ENCODE results near the gene PCDH17.
A peak's percentile ranks its signal among the peaks of the same experiment; 100 is the strongest.

The PCDH17 gene

DNA sequence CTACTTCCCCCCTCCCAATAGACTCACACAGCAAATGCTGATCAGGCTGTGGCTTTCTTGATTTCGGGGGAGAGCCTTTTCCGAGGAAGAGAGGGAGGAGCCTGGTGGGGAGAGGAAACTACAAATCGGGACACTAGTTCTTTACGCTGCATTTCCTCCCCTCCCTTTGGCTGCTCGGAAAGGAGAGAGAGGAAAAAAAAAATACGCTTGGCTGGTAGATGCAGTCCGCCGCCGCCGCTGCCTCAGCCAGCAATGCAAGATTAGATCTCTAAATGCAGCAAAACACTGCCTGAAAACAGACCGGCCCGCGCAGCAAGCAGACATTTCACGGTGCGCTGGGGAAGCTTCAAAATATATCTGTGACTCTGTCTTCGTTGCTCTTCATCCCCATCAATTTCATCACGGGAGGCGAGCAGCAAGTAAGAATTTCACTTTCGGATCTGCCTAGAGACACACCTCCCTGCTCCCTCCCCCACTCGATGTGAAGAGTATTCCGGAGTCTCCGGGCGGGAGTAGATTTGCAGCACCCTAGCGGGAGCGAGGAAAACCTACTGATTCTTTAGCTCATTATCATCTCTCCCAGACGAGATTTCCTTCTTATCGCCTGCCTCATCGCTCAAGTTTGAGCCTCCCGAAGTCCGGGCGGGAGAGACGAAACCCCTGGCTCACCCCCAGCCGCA, at the start of gene PCDH17:
Gene PCDH17 (plus strand): TSS at position 149 of the 680 bp plus-strand sequence. CDS start 803 bp downstream, outside the sequence.
- DNase-seq = peak; percentile 59

- DNase-seq = peak; percentile 24
Observed at GRCh38 chr13:57582032-57582431, 49.5 kb upstream of the PCDH17 start.

DNA sequence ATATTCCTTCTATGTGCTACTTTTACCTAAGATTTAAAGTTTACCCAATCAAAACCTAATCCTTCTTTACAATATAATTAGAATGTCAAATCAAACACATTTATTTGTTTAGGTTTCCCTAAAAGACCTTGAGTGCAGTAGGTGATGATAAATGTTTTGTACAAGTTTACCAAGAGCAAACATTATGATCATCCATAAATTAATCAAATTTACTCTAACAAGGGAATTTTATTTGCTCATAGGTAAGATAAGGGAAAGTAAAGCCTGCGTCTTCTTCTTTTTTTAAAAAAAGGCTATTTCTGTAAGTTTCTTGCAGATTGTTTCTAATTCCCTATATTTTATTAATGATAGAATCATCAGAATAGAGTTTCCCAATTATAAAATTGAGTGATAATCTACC, 48.0 kb upstream of the PCDH17 start:
- DNase-seq = no peak

GRCh38 chr13:57588639-57589038, 42.9 kb upstream of the PCDH17 start:
- no peak for DNase-seq

- no peak for DNase-seq
Observed at GRCh38 chr13:57595775-57596174, 35.8 kb upstream of the PCDH17 start.

DNA sequence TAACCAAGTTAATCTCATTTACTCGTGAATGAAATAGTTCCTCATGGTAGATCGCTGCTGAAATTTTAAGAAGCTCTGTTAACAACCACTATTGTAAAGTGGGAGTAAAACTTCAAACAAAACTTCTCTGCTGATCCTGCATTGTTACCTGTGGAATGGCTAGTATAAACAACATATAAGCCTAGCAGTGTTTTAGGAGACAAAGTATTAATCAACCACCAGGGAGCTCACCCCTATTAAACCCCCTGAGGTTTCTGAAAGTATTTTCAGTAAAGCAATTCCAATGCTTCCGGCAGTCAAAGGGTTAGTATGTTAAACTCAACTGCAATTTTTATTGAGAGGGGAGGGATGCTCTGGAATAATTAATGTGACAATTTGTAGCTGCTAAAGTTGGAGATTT, 30.0 kb upstream of the PCDH17 start:
- no peak for DNase-seq

GRCh38 chr13:57604442-57604841, 27.1 kb upstream of the PCDH17 start:
- no peak for DNase-seq

DNA sequence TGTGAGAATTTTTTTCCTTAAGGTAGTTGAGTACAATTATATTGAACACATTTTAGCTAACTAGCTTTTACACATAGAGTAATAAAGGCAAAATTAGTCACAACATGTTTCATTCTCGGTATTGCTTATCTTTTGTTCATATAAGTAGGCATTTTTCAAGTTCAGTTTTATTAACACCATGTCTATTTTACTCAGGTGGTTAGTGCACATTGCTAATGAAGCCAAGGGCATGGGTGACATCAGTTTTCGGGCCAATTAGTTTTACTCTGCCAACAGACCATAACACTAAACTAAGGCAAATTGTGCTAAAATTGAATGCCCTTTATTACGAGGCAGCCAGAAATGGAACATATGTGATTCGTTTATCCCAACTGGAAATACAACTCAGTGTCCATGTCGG, 19.6 kb upstream of the PCDH17 start:
- DNase-seq = no peak

- no peak for DNase-seq
Observed at GRCh38 chr13:57612568-57612967, 19.0 kb upstream of the PCDH17 start.

DNA sequence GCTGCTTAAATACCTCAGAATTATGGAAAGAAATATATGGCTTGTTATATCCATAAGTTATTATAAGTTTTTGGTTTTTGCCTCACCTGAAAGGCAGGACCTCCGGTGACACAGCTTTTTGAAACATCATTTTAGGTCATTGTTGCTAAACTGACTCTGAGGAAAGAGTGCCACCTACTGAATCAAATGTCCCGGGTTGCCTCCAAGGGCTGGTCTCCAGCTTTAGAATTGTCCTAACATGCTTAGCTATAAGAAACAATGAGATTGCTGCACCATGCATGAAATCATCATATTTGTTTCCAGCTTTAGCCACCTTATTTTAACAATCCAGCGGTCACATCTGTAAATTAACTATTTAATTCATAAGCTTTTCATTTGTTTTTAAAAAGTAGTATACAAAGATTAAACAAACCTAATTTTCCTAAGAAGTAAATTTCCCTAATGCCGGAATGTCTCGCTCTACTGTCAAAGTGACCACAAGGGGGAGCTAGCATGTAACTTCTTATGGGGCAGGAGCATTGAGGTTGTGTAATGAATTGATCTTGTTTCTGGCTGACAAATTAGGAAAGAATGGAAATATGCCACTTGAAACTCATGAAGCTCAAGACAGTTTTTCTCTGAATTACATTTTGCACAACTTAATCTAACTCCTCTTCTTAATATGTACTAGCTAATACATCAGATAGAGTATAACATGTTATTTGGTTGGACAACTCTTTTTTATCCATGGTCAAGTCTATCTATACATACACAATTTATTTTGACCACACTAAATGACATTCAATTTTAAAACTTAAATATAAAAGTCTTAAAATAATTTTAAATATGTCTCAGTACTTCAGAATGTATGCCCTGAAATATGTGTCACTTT, 6.7 kb upstream of the PCDH17 start:
- peak; percentile 62 for DNase-seq

DNA sequence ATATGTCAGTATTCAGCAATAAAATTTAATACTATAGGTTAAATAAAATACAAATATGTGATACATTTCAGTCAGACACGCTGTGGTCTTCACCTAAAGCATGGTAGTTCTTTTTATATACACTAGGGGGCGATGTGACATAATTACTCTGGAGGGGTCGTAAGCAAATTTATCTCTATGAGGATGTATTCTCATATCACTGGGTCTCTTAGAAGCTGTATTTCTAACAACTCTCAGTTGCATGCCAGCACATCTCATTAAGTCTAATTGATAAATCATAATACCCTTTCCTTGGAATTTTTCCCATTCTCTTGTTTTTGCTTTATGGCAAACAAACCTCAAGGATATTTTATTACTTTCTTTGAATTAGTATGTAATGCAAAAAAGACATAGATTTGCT, 3.9 kb upstream of the PCDH17 start:
- peak; percentile 53 for DNase-seq

GRCh38 chr13:57629391-57629804, 2.1 kb upstream of the PCDH17 start:
- DNase-seq = no peak

- peak; percentile 67 for DNase-seq
Observed at GRCh38 chr13:57629821-57630235, 1.7 kb upstream of the PCDH17 start.

DNA sequence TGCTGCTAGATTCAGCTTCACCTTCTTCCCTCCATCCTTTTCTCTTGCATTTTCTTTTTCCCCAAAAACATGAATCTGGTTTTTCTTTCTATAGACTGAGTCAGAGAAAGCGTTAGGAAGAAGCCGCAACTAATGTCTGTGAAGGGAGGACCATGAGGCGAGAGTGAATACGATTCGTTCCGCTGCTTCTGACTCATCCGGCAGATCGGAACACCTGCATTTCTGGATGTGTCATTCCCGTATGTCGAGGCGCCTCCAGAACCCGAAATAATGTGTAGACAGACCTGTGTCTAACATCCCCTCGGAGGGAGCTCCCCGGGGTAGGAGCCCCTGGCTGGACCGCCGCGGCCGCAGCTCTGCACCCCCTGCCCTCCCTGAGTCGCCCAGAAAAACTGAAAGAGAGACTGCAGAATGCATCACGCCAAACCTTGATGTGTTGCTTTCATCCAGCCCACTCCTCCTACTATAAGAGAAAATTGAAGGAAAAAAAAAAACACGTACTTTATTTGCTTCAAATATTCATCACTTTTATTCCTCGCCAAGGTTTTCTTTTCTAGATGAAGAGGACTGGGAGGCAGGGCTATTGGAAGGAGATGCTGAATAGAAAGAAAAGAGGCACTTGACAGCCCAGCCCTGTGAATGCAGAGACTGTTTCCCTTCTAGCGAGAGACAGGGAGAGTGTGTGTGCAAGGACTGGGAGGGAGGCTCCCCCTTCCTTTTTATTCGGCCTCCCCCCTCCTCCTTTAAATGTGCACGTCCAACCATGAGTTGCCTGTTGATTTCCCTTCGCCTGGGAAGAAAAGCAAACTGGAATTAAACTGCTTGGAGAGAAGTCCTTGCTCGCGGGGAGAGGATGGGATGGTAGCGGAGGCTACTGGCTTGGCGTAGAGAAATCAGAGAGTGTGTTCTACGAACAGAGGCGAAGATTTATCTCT, 616 bp upstream of the PCDH17 start:
- DNase-seq = peak; percentile 38

- DNase-seq = no peak
Observed at GRCh38 chr13:57632276-57633140, 964 bp downstream of the PCDH17 start.

GRCh38 chr13:57633141-57633949, 1.8 kb downstream of the PCDH17 start:
- DNase-seq = no peak

DNA sequence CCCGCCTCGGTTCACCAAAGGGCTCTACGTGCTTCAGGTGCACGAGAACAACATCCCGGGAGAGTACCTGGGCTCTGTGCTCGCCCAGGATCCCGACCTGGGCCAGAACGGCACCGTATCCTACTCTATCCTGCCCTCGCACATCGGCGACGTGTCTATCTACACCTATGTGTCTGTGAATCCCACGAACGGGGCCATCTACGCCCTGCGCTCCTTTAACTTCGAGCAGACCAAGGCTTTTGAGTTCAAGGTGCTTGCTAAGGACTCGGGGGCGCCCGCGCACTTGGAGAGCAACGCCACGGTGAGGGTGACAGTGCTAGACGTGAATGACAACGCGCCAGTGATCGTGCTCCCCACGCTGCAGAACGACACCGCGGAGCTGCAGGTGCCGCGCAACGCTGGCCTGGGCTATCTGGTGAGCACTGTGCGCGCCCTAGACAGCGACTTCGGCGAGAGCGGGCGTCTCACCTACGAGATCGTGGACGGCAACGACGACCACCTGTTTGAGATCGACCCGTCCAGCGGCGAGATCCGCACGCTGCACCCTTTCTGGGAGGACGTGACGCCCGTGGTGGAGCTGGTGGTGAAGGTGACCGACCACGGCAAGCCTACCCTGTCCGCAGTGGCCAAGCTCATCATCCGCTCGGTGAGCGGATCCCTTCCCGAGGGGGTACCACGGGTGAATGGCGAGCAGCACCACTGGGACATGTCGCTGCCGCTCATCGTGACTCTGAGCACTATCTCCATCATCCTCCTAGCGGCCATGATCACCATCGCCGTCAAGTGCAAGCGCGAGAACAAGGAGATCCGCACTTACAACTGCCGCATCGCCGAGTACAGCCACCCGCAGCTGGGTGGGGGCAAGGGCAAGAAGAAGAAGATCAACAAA, 2.6 kb downstream of the PCDH17 start:
- DNase-seq = peak; percentile 30

DNA sequence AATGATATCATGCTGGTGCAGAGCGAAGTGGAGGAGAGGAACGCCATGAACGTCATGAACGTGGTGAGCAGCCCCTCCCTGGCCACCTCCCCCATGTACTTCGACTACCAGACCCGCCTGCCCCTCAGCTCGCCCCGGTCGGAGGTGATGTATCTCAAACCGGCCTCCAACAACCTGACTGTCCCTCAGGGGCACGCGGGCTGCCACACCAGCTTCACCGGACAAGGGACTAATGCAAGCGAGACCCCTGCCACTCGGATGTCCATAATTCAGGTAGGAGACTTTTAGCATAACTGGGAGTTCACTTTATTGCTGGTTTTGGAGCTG, 3.3 kb downstream of the PCDH17 start:
- no peak for DNase-seq

DNA sequence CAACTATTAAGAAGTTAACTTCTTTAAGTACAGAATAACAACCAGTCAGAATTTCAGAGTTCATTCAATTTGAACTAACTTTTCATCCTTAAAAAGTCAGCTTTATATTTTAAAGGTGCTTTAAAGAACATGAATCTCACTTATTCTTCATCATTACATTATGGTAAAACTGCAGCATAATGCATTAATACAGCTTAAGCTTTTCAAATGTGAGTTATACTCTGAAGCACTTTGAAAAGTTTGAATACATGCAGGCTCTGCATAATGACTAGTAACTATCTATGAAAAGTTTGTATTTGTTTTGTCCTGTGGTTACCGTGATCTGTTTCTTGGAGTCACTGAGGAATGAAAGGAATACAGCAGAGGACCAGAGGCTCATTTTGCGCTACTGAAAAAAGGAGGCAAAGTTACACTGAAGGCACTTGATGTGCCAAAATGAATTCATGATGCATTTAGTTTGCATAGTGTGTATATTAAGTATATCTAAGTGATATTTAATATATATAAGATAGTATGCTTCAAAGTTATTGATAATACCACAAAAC, 4.1 kb downstream of the PCDH17 start:
- DNase-seq = no peak

GRCh38 chr13:57636816-57637215, 5.3 kb downstream of the PCDH17 start:
- no peak for DNase-seq
